Endothelial cell of umbilical vein (primary cell): ENCODE measurements around the gene SCTR. TPM values are rescaled to one million over a fixed set of nuclear protein-coding genes. Genes with fewer than 3 reads are reported as not detected.

Experiments used
- BruUV-seq: library from RNA; stranded (reverse); fragments of 400-500 nt; replicated peaks from 2 replicates; lab custom pipeline; 2021; lab: Mats Ljungman, UMichigan
- CTCF ChIA-PET: fragments of 300-600, 350-600 bp; sonication (Branson Sonifier 250); formaldehyde crosslinking; loops from one replicate; lab custom pipeline; 2021; ENCODE audit warnings: antibody characterized with exemption, inconsistent platforms; lab: Charles Lee
- POLR2A ChIA-PET: fragments of 300-600, 350-600 bp; sonication (Branson Sonifier 250); formaldehyde crosslinking; loops from one replicate; lab custom pipeline; 2021; ENCODE audit warnings: antibody characterized with exemption, inconsistent platforms; lab: Charles Lee
- DNase-seq: peaks from one replicate; pipeline ENCODE4 v3.0.0-alpha.2; 2011; ENCODE audit warnings: low read depth, low spot score
- FAIRE-seq: peaks from 2 replicates; lab custom pipeline; 2011; peaks lifted over from hg19 to GRCh38; lab: Jason Lieb, UNC
- H2AFZ ChIP-seq: 2 replicates; pipeline ENCODE4 v1.6.0; 2012; ENCODE audit warnings: low read depth, low read length, control low read depth, inconsistent platforms
- H3K27ac ChIP-seq: 2 replicates; pipeline ENCODE4 v1.5.1; 2011; ENCODE audit warnings: low read depth, mild to moderate bottlenecking, control low read depth, low read length, moderate library complexity; ENCODE audit not compliant: insufficient read depth
- H3K27me3 ChIP-seq, 2 experiments: 2 replicates each; pipeline versions ENCODE4 v1.6.0 to v1.6.1; 2011; ENCODE audit warnings: low read length in 2 of 2, mixed read lengths in 1 of 2; ENCODE audit not compliant: control insufficient read depth in 2 of 2, insufficient read depth in 2 of 2
- H3K36me3 ChIP-seq, 2 experiments: 2 replicates in 1 of 2; 3 replicates in 1 of 2; pipeline ENCODE4 v1.5.1; 2011; ENCODE audit warnings: low read length in 2 of 2, mild to moderate bottlenecking in 1 of 2, moderate library complexity in 1 of 2; ENCODE audit not compliant: control insufficient read depth in 2 of 2, insufficient read depth in 2 of 2; ENCODE audit errors: extremely low read depth in 1 of 2
- H3K4me1 ChIP-seq: 3 replicates; pipeline ENCODE4 v1.5.1; 2011; ENCODE audit warnings: mild to moderate bottlenecking, low read length; ENCODE audit not compliant: control insufficient read depth, insufficient read depth; ENCODE audit errors: extremely low read depth
- H3K4me2 ChIP-seq: 2 replicates; pipeline ENCODE4 v1.6.1; 2011; ENCODE audit warnings: low read length, control low read depth, mixed read lengths; ENCODE audit not compliant: insufficient read depth
- H3K4me3 ChIP-seq, 3 experiments: fragments of 200-600 bp in 1 of 3; sonication (generic), shearing (Covaris generic) in 1 of 3; replicated peaks in 1 of 3; 2 replicates each; pipeline ENCODE4 v1.5.1; 2011 to 2016; ENCODE audit warnings: control low read depth in 3 of 3, low read length in 3 of 3, mild to moderate bottlenecking in 2 of 3, inconsistent platforms in 1 of 3, low read depth in 1 of 3, moderate library complexity in 1 of 3; ENCODE audit not compliant: insufficient read depth in 1 of 3
- H3K79me2 ChIP-seq: 2 replicates; pipeline ENCODE4 v1.6.0; 2012; ENCODE audit warnings: low read length, inconsistent platforms; ENCODE audit not compliant: control insufficient read depth, insufficient read depth
- H3K9ac ChIP-seq: replicated peaks from 2 replicates; pipeline ENCODE3; 2011; ENCODE audit warnings: low read length, control low read depth; ENCODE audit not compliant: insufficient read depth; ENCODE audit errors: extremely low read depth
- H3K9me1 ChIP-seq: replicated peaks from 3 replicates; pipeline ENCODE4 v1.6.0; 2011; ENCODE audit warnings: mild to moderate bottlenecking, low read length; ENCODE audit not compliant: control insufficient read depth, insufficient read depth; ENCODE audit errors: extremely low read depth
- H3K9me3 ChIP-seq: replicated peaks from 2 replicates; pipeline ENCODE4 v1.5.1; 2012; ENCODE audit warnings: low read length, inconsistent platforms; ENCODE audit not compliant: control insufficient read depth, insufficient read depth
- H4K20me1 ChIP-seq: replicated peaks from 2 replicates; pipeline ENCODE3; 2011; ENCODE audit warnings: mild to moderate bottlenecking, low read length; ENCODE audit not compliant: control insufficient read depth, insufficient read depth; ENCODE audit errors: extremely low read depth
- EZH2 ChIP-seq: IDR thresholded peaks from 2 replicates; pipeline ENCODE4 v1.6.1; 2012; ENCODE audit warnings: borderline replicate concordance, low read depth, mild to moderate bottlenecking, moderate library complexity, low read length, inconsistent platforms; ENCODE audit not compliant: severe bottlenecking
- FOS ChIP-seq: IDR thresholded peaks from 2 replicates; pipeline ENCODE4 v1.6.1; 2011; ENCODE audit warnings: mild to moderate bottlenecking, low read length, moderate library complexity, borderline replicate concordance; ENCODE audit not compliant: insufficient read depth
- GATA2 ChIP-seq: IDR thresholded peaks from 2 replicates; pipeline ENCODE4 v1.7.0; 2011; ENCODE audit warnings: low read depth, mild to moderate bottlenecking, moderate library complexity, mixed read lengths, low read length; ENCODE audit not compliant: insufficient read length, insufficient read depth
- JUN ChIP-seq: IDR thresholded peaks from 2 replicates; pipeline ENCODE4 v1.6.1; 2011; ENCODE audit warnings: borderline replicate concordance, low read depth; ENCODE audit not compliant: insufficient read length, insufficient read depth
- MYC ChIP-seq: IDR thresholded peaks from one replicate; pipeline ENCODE4 v1.6.1; 2011; ENCODE audit warnings: mild to moderate bottlenecking, low read depth, low read length
- POLR2A ChIP-seq: IDR thresholded peaks from 2 replicates; pipeline ENCODE4 v1.6.1; 2012; ENCODE audit warnings: low read depth, mild to moderate bottlenecking, control low read depth, low read length
- POLR2AphosphoS5 ChIP-seq: IDR thresholded peaks from 2 replicates; pipeline ENCODE4 v1.6.1; 2012; ENCODE audit warnings: low read depth, mild to moderate bottlenecking, control low read depth, low read length, moderate library complexity; ENCODE audit not compliant: insufficient read depth
- dilution Hi-C: fragments of 300-500 bp; cut with MboI; formaldehyde crosslinking; loops from one replicate; pipeline ENCODE4 v1.15.0; 2019; ENCODE audit warnings: low sequenced_read_pairs; ENCODE audit not compliant: extremely low pct_ligation_motif_present
- intact Hi-C: fragments of 100-400 bp; cut with micrococcal nuclease; formaldehyde crosslinking; loops from one replicate; pipeline ENCODE4 v1.10.0; 2022
- polyA plus RNA-seq, 4 experiments: library from polyadenylated mRNA; depleted of rRNA in 3 of 4; stranded (reverse) in 3 of 4; unstranded in 1 of 4; fragments of >200 nt; gene quantifications; 2 replicates each; pipeline versions ENCODE4 v1.2.1 to v1.2.3, GENCODE V29; 2011 to 2012; ENCODE audit warnings: missing spikeins in 1 of 4
- total RNA-seq: library from RNA; stranded (reverse); gene quantifications from 2 replicates; pipeline ENCODE4 v1.2.3, GENCODE V29; 2021
- TF ChIP-seq, protein P1 (sequence below): IDR thresholded peaks from 2 replicates; pipeline ENCODE4 v1.6.1; 2011; ENCODE audit not compliant: insufficient read depth, insufficient read length
- TF ChIP-seq, protein P2 (sequence below), 2 donors: IDR thresholded peaks; 1 replicate in 1 of 2; 2 replicates in 1 of 2; pipeline ENCODE4 v1.5.1; 2011; ENCODE audit warnings: low read length in 2 of 2, mild to moderate bottlenecking in 2 of 2, moderate library complexity in 2 of 2, control low read depth in 1 of 2, inconsistent platforms in 1 of 2, low read depth in 1 of 2; ENCODE audit not compliant: insufficient read depth in 1 of 2; ENCODE audit errors: extremely low read depth in 1 of 2

Gene SCTR
- total and polyA plus RNA-seq, 2 donors (not counting 3 experiments of a cell fraction or from before 2014, with no cell fraction given): not detected

DNA sequence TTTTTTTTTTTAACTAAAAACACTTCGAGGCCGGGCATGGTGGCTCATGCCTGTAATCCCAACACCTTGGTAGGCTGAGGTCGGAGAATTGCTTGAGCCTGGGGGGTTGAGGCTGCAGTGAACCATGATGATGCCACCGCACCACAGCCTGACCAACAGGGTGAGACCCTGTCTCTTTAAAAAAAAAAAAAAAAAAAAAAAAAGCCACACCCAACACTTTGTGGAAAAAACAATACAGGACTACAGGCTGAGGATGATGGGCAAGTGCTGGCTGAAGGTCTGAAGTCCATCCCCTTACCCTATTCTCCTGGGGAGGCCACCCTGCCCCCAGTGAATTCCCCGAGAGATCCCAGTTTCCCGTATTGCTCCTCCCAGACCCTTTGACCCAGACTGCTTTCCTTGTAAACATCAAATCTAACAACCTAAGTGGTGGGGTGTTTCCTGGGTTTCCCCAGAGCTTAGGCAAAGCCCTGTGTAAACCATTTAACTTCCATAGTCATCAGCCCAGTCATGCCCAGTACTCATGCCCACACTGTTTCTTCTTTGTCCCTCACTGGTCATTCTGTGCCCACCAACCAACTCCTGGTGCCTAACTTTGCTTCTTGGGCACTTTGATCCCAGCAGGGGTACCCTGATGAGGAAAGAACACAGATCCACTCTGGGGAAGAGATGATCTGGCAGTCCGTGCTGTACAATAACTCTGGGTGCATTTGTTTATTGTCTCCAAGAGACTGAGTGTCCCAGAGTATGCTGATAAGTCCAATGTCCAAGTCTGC, 98.5 kb downstream of the SCTR start:
- Histone ChIP-seq H3K79me2 (no peaks in the 10 kb centered on the region), H3K9me1 (no peaks in the 10 kb centered on the region), H3K4me3 (no peak overlapping the region), H3K27ac (no peak overlapping the region), H3K9me3 (no peaks in the 10 kb centered on the region), H3K27me3 (peaks cover 22 to 34% of the 10 kb centered on the region in 2 experiments), H2AFZ (no peak overlapping the region), H3K9ac (no peak overlapping the region), H4K20me1 (no peaks in the 10 kb centered on the region), H3K36me3 (no peaks in the 10 kb centered on the region), H3K4me1 (no peaks in the 10 kb centered on the region), H3K4me2 (no peak overlapping the region)
- TF ChIP-seq EZH2 (no peak), FOS (no peak), POLR2A (no peak), GATA2 (no peak), MYC (no peak), JUN (no peak), POLR2AphosphoS5 (no peak)
- TF ChIP-seq, protein P1, sequence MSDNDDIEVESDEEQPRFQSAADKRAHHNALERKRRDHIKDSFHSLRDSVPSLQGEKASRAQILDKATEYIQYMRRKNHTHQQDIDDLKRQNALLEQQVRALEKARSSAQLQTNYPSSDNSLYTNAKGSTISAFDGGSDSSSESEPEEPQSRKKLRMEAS: no peak
- TF ChIP-seq, protein P2, sequence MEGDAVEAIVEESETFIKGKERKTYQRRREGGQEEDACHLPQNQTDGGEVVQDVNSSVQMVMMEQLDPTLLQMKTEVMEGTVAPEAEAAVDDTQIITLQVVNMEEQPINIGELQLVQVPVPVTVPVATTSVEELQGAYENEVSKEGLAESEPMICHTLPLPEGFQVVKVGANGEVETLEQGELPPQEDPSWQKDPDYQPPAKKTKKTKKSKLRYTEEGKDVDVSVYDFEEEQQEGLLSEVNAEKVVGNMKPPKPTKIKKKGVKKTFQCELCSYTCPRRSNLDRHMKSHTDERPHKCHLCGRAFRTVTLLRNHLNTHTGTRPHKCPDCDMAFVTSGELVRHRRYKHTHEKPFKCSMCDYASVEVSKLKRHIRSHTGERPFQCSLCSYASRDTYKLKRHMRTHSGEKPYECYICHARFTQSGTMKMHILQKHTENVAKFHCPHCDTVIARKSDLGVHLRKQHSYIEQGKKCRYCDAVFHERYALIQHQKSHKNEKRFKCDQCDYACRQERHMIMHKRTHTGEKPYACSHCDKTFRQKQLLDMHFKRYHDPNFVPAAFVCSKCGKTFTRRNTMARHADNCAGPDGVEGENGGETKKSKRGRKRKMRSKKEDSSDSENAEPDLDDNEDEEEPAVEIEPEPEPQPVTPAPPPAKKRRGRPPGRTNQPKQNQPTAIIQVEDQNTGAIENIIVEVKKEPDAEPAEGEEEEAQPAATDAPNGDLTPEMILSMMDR (IDR thresholded peaks at IDR 0.05; ENCODE audit: extremely low read depth in 1 of 2, insufficient read depth in 1 of 2, low read depth in 1 of 2, low read length in 2 of 2): no peak
- intact Hi-C loops: no loop called here
- no TSS peak for BruUV-seq
- dilution Hi-C loops: no loop called here
- DNase-seq (no peak), FAIRE-seq (no peak)
- POLR2A ChIA-PET: no interaction called here
- CTCF ChIA-PET: no interaction called here
